ENCODE results near the gene GZMB.
"Not testable (repeated sequence)": the region's sequence is repeated elsewhere in the genome, so short reads cannot be mapped to it uniquely, and the experiment has no call there.

GZMB gene

GRCh38 chr14:24605435-24606190 is 28.4 kb downstream of the GZMB start:
- 81% methylated on average over 3 of the region's 3 CpGs for WGBS
- H3K4me3 ChIP-seq (ENCODE audit: low read length), result no peak overlapping the region

GRCh38 chr14:24597403-24597802 is 36.6 kb downstream of the GZMB start:
- Histone ChIP-seq H3K4me1 (ENCODE audit: insufficient read depth, low read length) (no peaks in the 10 kb centered on the region), H3K9ac (ENCODE audit: low read depth, low read length) (no peak overlapping the region), H3K4me3 (ENCODE audit: low read length) (no peak overlapping the region), H3K27me3 (ENCODE audit: insufficient read depth, low read length) (no peaks in the 10 kb centered on the region), H3K27ac (ENCODE audit: low read depth, low read length) (no peak overlapping the region), H3K36me3 (ENCODE audit: insufficient read depth, low read length) (no peaks in the 10 kb centered on the region), H3K9me3 (ENCODE audit: insufficient read depth, low read depth, low read length) (peaks cover 7% of the 10 kb centered on the region; the same call in 1 of the 2 replicates)

More at GRCh38 chr14:24605435-24606190, 28.4 kb downstream of the GZMB start:
- Histone ChIP-seq H3K27me3 (ENCODE audit: insufficient read depth, low read length) (no peaks in the 10 kb centered on the region), H3K9ac (ENCODE audit: low read depth, low read length) (no peak overlapping the region), H3K36me3 (ENCODE audit: insufficient read depth, low read length) (no peaks in the 10 kb centered on the region), H3K27ac (ENCODE audit: low read depth, low read length) (no peak overlapping the region), H3K4me1 (ENCODE audit: insufficient read depth, low read length) (no peaks in the 10 kb centered on the region), H3K9me3 (ENCODE audit: insufficient read depth, low read depth, low read length) (no peaks in the 10 kb centered on the region)

GRCh38 chr14:24595073-24595808 is 38.7 kb downstream of the GZMB start:
- no peaks in the 10 kb centered on the region for H3K4me1 ChIP-seq (ENCODE audit: insufficient read depth, low read length)
- 87% methylated on average over 3 of the region's 3 CpGs for WGBS
- no peak overlapping the region for H3K9ac ChIP-seq (ENCODE audit: low read depth, low read length)
- no peak overlapping the region for H3K4me3 ChIP-seq (ENCODE audit: low read length)
- H3K36me3 ChIP-seq (ENCODE audit: insufficient read depth, low read length), result no peaks in the 10 kb centered on the region
- H3K27me3 ChIP-seq (ENCODE audit: insufficient read depth, low read length), result no peaks in the 10 kb centered on the region
- peaks cover 7% of the 10 kb centered on the region; the same call in 1 of the 2 replicates for H3K9me3 ChIP-seq (ENCODE audit: insufficient read depth, low read depth, low read length)
- H3K27ac ChIP-seq (ENCODE audit: low read depth, low read length), result no peak overlapping the region

GRCh38 chr14:24591004-24591403 is 43.0 kb downstream of the GZMB start:
- not testable (repeated sequence) for H3K27me3 ChIP-seq (ENCODE audit: insufficient read depth, low read length); H3K4me3 ChIP-seq (ENCODE audit: low read length); H3K27ac ChIP-seq (ENCODE audit: low read depth, low read length); H3K9ac ChIP-seq (ENCODE audit: low read depth, low read length); H3K4me1 ChIP-seq (ENCODE audit: insufficient read depth, low read length); H3K36me3 ChIP-seq (ENCODE audit: insufficient read depth, low read length)
- no CpG with 5 or more reads among the region's 2 CpGs for WGBS
- H3K9me3 ChIP-seq (ENCODE audit: insufficient read depth, low read depth, low read length), result peaks cover 10% of the 10 kb centered on the region; the same call in 1 of the 2 replicates

- not testable (repeated sequence) for H3K9ac ChIP-seq (ENCODE audit: low read depth, low read length); H3K27ac ChIP-seq (ENCODE audit: low read depth, low read length); H3K4me3 ChIP-seq (ENCODE audit: low read length); H3K4me1 ChIP-seq (ENCODE audit: insufficient read depth, low read length); H3K9me3 ChIP-seq (ENCODE audit: insufficient read depth, low read depth, low read length); H3K27me3 ChIP-seq (ENCODE audit: insufficient read depth, low read length); H3K36me3 ChIP-seq (ENCODE audit: insufficient read depth, low read length)
- WGBS, result 100% methylated on average over 1 of the region's 3 CpGs
These were observed 49.6 kb downstream of the GZMB start for GRCh38 chr14:24584402-24584801.

Measured in HUES64 (cell line).